Activated naive CD4-positive, alpha-beta T cell (primary cell): Measurements from ENCODE around the gene ATAD2B.

ENCODE experiments used
- DNase-seq, 4 experiments: peaks; one replicate each; lab custom pipeline; 2025; lab: John Stamatoyannopoulos, UW

The ATAD2B gene

DNA sequence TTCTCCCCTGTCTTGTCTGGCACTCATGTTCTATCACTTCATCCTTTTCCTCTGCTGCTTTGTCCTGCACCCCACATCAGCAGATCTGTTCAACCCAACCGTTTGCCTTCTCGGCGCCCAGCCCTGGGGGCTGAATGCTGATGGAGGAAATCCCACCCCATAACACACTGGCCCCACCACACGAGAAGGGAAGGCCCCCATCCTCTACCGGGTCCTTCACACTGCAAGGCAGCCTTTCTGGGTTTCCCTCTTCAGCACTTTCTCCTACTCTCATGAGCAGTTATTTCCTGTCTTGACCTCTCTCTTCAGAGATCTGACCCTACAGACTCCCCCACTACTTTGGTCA lies 227.4 kb downstream of the ATAD2B start:
- DNase-seq, result no peak

- no peak for DNase-seq
Observed at GRCh38 chr2:23698721-23699579, 228.0 kb downstream of the ATAD2B start.
